Kidney (tissue), 14 donors: ENCODE measurements around the gene CPN2. TPM values are rescaled to one million over a fixed set of nuclear protein-coding genes. Genes with fewer than 3 reads are reported as not detected.

Experiments used
- DNase-seq, 5 donors: peaks; one replicate each; pipeline ENCODE4 v3.0.0-alpha.2; 2013 to 2020
- FAIRE-seq: peaks from 2 replicates; lab custom pipeline; 2012; peaks lifted over from hg19 to GRCh38; lab: Jason Lieb, UNC
- H3K27ac ChIP-seq, 2 donors: one replicate each; pipeline ENCODE4 v1.7.0; 2013; ENCODE audit warnings: low read depth in 2 of 2, low read length in 2 of 2, inconsistent platforms in 1 of 2
- H3K27me3 ChIP-seq: one replicate; pipeline ENCODE4 v1.7.1; 2013; ENCODE audit warnings: low read length, inconsistent platforms; ENCODE audit not compliant: control insufficient read depth, insufficient read depth
- H3K36me3 ChIP-seq, 3 donors: one replicate each; pipeline versions ENCODE4 v1.7.0 to v1.7.1; 2013; ENCODE audit warnings: low read length in 3 of 3, control low read depth in 1 of 3, inconsistent platforms in 1 of 3; ENCODE audit not compliant: insufficient read depth in 3 of 3, control insufficient read depth in 2 of 3
- H3K4me1 ChIP-seq, 3 donors: one replicate each; pipeline versions ENCODE4 v1.7.0 to v1.7.1; 2013; ENCODE audit warnings: low read length in 3 of 3, inconsistent platforms in 1 of 3, low read depth in 1 of 3; ENCODE audit not compliant: control insufficient read depth in 2 of 3, insufficient read depth in 2 of 3
- H3K4me3 ChIP-seq, 3 donors: one replicate each; pipeline versions ENCODE4 v1.7.0 to v1.8.1; 2013; ENCODE audit warnings: low read length in 3 of 3, control low read depth in 1 of 3, inconsistent platforms in 1 of 3
- H3K9ac ChIP-seq, 3 donors: one replicate each; pipeline versions ENCODE4 v1.7.0 to v1.7.1; 2013; ENCODE audit warnings: low read length in 3 of 3, control low read depth in 1 of 3, inconsistent platforms in 1 of 3
- H3K9me3 ChIP-seq, 3 donors: one replicate each; pipeline versions ENCODE4 v1.7.0 to v1.7.1; 2013; ENCODE audit warnings: low read length in 3 of 3, control low read depth in 1 of 3, inconsistent platforms in 1 of 3; ENCODE audit not compliant: control insufficient read depth in 2 of 3, insufficient read depth in 1 of 3
- CTCF ChIP-seq: IDR thresholded peaks from 3 replicates; pipeline ENCODE4 v1.5.1; 2012; ENCODE audit warnings: mild to moderate bottlenecking, moderate library complexity, borderline replicate concordance; ENCODE audit not compliant: insufficient read depth; ENCODE audit errors: extremely low read depth
- intact Hi-C: fragments of 100-400 bp; cut with DNase I; formaldehyde crosslinking; loops from one replicate; pipeline ENCODE4 v1.11.1; 2022
- polyA plus RNA-seq: library from polyadenylated mRNA; stranded (reverse); fragments of 350-450 nt; fragmentation: Illumina TruSeq; extraction: RNeasy Lipid Tissue Mini Kit (QIAGEN cat#74804); gene quantifications from one replicate; pipeline ENCODE4 v1.2.3, GENCODE V29; 2014; ENCODE audit warnings: low read depth, low replicate concordance; ENCODE audit not compliant: insufficient read depth
- total RNA-seq: library from RNA; stranded (reverse); fragmentation: NEBNext Ultra II Directional; extraction: Animal tissue kit (Norgen Biotek cat#: 25700); gene quantifications from one replicate; pipeline ENCODE4 v1.2.1, GENCODE V29; 2021
- donor health status: control.
- donor health status: control.
- donor health status: control.
- donor health status: control.
- donor health status: control.
- donor health status: DM: yes; HTN: yes; CAD: no.
- donor health status: Normal renal cell carcinoma (clear cell type).

Gene CPN2
- total and polyA plus RNA-seq, 2 donors from 2014 or later: 0.72 to 15.8 TPM

DNA sequence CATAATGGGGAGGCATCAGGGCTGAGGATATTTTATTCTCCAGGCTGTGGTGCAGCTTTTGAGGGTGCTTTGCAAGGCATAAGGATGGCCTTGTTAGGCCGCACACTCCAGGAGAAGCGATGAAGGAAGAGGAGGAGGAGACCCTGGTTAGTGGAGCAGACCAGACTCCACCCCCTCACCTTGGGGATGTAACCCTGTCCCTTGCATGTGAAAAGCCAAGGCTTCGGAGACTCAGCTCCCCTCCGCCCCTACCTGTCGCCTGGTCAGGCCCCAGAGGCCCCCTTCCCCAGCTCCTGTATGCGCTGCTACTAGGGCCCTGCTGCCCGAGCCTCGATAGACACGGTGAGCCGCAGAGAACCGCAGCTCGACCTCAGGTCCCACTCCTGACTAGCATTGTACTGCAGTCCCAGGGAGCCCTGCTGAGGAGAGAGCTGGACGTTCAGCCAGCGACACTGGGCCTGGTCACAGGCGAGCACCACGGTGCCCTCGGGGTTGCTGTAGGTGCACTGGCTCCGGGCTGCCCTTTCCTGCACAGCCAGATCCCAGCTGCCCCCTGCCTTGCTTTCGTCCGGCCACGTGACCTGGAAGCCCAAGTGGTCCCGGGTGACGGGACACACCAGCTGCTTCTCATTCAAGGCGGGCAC is 10.2 kb downstream of the CPN2 start:
- Histone ChIP-seq H3K9ac (no peak overlapping the region), H3K27me3 (no peaks in the 10 kb centered on the region), H3K9me3 (no peaks in the 10 kb centered on the region), H3K4me3 (no peak overlapping the region), H3K27ac (no peak overlapping the region), H3K36me3 (no peaks in the 10 kb centered on the region), H3K4me1 (no peaks in the 10 kb centered on the region)
- FAIRE-seq: no peak
- intact Hi-C loops: loop anchor here (10.0 kb wide), 1 partner anchor 54 kb away; the partner anchor contains the start of gene GP5
- no peak for TF ChIP-seq CTCF
- DNase-seq: peak in 3 of 5 donors; percentile 21 to 68 (median 33)

- TF ChIP-seq CTCF: no peak
- intact Hi-C loops: loop anchor here (10.0 kb wide), 1 partner anchor 55 kb away; the partner anchor contains the start of gene GP5
- Histone ChIP-seq H3K36me3 (no peaks in the 10 kb centered on the region), H3K27ac (no peak overlapping the region), H3K9me3 (no peaks in the 10 kb centered on the region), H3K27me3 (no peaks in the 10 kb centered on the region), H3K9ac (no peak overlapping the region), H3K4me3 (no peak overlapping the region), H3K4me1 (no peaks in the 10 kb centered on the region)
- DNase-seq (no peak), FAIRE-seq (no peak)
Observed at GRCh38 chr3:194339840-194340239, 11.3 kb downstream of the CPN2 start.

DNA sequence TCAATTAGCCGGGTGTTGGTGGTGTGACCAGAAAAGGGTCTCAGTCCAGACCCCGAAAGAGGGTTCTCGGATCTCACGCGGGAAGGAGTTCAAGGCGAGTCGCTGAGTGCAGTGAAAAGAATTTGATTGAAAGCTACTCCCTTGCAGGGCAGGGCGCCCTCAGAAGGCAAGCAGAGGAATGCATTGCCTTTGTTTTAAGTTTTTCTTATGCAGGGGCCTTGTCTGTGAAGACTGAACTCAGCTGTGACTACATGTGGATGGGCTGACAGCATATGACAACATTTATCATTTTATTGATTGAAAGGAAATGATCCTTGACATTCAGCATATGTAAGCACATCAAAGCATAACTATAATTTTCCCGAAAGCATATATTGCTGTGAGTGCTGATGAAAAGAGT is 11.8 kb downstream of the CPN2 start:
- intact Hi-C loops: no loop called here

More for the DNA sequence above, 11.8 kb downstream of the CPN2 start:
- DNase-seq: no peak
- no peaks in the 10 kb centered on the region for H3K9me3 ChIP-seq
- H3K4me1 ChIP-seq: no peaks in the 10 kb centered on the region
- FAIRE-seq: no peak
- no peak overlapping the region for H3K4me3 ChIP-seq
- no peaks in the 10 kb centered on the region for H3K36me3 ChIP-seq
- H3K27ac ChIP-seq: no peak overlapping the region
- no peaks in the 10 kb centered on the region for H3K27me3 ChIP-seq
- TF ChIP-seq CTCF: no peak
- no peak overlapping the region for H3K9ac ChIP-seq
